HG03460 (cell line): ENCODE measurements around the gene MYH8.

Experiments
- ATAC-seq: cut with Tn5 transposase; IDR thresholded peaks from one replicate; pipeline ENCODE4 v1.9.1; 2021; ENCODE audit not compliant: unreplicated experiment

Gene MYH8

DNA sequence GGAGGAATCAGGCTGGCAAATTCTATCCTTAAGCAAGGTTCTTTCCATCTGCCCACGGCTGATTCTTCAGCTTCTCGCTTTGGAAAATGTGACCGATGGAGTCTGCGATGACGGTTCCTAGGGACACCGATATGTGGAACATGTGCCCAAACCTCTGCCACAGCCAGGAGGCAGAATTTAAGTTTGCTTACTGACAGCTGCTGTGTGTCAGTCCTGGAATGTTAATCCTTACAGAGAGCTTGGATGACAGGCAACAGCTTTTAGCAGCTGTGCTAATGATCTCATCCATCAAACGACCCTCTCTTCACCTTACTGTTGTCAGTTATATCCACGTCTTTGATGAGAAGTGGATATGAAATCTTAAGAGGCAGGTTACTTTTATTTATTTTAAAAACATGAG is 37.6 kb downstream of the MYH8 start:
- ATAC-seq: no peak

DNA sequence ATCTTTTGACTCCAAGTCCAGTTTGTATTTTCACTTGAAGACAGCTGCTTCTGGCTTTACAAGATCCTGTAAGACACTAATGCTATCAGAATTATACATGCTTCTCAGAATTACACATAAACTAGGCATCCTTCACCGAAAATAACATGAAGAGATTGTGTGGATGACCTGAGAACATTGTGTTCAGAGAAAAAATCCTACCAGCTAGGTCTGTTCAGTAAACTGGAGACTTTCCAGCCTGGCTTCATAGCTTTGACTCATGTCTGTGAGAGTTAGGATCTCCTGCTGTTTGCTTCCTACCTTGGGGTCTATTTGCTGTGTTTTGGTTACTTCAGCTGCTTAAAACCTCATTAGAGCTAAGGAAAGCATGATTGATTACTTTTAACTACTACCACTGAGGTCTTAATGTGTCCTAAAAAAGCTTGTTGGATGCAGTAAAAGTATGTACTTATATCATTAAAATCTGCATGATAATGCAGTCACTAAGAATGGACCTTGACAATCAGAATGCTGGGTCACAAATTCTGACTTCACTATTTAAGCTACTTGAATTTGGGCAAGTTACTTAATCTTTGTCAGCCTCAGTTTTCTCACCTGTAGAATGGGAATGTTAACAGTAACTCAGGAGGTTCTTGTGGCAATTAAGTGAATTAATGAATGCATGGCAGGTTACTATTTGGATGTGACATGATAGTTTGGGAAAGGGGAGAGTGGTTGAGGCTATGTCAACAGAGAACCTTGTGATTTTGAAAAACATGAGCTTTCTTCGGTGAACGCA is 40.9 kb downstream of the MYH8 start:
- ATAC-seq: no peak

- ATAC-seq: no peak
Measured at GRCh38 chr17:10372906-10373305, 48.8 kb downstream of the MYH8 start, which contains the start of gene MYH13. MYH13 (minus strand) TSS chr17:10373006; CDS start chr17:10364530, 8,476 bp downstream.

DNA sequence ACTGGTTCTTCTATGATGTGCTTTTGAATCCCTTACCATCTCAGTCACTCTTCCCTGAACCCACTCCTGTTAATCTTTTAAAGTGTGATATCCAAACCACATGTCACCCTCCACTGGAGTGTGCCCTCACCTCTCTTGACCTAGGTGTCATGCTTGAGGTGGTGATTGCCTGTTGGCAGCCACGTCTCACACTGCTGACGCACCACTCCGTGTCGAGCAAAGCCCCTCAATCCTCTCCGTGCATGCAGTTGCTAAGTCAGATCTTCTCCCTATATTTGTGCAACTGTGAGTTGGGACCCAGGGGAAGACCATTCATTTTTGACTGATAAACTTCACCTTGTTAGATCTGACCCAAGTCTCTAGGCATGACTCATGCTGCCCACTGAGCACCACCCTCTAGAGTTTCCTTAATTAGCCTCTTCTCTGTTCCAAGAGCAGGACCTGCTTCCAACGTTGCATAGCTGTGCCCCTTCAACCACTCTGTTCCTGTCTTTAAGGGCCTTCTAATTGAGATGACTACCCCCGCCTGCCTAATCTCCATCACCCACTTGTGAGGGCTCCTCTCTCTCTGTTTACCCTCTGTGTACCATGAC is 51.6 kb downstream of the MYH8 start:
- no peak for ATAC-seq

DNA sequence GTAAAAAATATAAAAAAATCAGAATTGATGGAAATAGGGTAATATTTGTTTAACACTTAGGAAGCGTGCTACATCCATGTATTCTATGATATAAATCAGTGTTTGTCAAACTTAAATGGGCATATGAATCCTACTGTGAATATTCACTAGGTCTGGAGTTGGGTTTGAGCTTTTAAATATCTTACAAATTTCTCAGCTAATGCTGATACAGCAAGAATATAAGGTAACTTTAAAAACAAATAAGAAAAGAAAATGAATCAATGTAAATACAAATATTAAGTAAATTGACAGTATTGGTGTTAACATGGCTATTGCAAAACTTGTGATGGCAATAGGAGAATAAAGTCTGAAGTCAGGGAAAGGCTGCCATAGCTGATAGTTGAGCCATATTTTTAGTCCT is 52.5 kb downstream of the MYH8 start:
- ATAC-seq: no peak

GRCh38 chr17:10368561-10368960 is 53.2 kb downstream of the MYH8 start:
- no peak for ATAC-seq

- ATAC-seq: no peak
Measured at GRCh38 chr17:10360578-10360977, 61.2 kb downstream of the MYH8 start.

DNA sequence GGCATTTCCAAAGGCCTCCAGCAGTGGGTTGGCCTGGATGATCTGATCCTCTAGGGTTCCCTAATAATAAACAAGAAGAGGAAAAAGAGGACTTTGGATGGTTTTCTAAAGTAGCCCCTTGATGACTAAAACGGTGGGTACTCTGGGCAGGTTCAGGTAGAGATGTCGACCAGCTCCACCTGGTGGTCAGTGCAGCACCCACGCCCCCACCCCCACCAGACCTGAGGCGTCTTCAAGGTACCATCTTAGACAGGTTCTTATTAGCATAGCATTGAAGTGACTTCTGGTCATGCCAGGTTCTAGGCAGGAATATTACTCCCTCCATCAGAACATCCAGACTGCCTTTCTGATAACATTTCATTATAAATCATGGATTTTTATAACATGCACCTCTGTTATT is 64.0 kb downstream of the MYH8 start:
- no peak for ATAC-seq

DNA sequence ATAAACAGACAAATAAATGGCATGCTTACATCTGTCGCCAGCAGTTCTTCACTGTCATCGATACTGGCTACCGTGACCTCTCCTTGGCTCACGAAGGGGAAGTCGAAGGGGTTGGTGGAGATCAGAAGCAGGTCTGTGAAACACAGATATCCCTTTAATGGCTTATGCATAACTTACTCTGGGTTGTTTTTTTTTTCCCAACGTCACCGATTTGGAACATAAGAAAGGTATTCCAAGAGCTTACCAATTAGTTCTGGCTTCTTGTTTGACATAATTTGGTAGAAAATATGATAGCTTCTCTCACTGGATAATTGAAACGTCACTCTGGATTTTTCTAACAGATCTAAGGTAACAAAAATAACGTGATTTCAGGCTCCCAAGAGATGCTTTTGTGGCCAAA is 67.1 kb downstream of the MYH8 start:
- no peak for ATAC-seq

DNA sequence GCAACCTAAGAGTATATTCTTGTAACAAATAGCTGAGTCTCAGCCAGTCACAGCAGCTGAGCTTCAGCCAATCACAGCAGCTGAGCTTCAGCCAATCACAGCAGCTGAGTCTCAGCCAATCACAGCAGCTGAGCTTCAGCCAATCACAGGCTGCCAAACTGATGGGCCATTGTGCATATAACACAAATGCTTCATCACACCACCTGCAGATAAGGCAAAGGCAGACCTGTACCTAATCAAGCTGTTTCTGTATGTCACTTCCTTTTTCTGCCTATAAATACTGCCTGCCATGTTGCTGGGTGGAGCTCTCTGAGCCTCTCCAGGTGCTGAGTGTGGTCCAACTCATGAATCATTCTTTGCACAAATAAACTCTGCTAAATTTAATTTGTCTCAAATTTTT is 68.9 kb downstream of the MYH8 start:
- ATAC-seq: no peak

GRCh38 chr17:10349403-10349802 is 72.3 kb downstream of the MYH8 start:
- no peak for ATAC-seq

DNA sequence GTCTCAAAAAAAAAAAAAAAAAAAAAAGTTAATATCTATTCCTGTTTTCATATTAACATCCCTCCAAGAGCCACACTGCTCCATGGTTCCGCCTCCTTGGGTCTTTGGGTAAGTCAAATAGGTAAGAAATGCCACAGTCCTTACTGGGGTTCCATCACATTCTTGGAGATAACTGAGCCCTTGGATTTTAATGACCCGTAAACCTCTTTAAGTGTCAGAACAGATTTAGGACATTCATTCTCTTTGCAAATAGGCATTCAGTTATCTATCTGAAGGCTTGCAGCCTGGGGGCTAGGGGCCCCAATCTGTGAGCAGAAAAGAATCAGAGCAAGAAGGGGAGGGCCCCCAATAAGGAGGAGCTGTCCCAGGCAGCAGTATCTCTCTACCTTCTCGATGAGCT is 76.9 kb downstream of the MYH8 start:
- ATAC-seq: no peak
